HUES6 (cell line): ENCODE data around the gene DIP2C.

Experiments used
- H3K27ac ChIP-seq: 2 replicates; pipeline ENCODE4 v1.7.0; 2013; ENCODE audit warnings: low read depth, mild to moderate bottlenecking, low read length, inconsistent platforms
- H3K27me3 ChIP-seq: 2 replicates; pipeline ENCODE4 v1.6.1; 2013; ENCODE audit warnings: low read length; ENCODE audit not compliant: control insufficient read depth, insufficient read depth
- H3K36me3 ChIP-seq: 2 replicates; pipeline ENCODE4 v1.6.1; 2013; ENCODE audit warnings: low read length; ENCODE audit not compliant: control insufficient read depth, insufficient read depth
- H3K4me1 ChIP-seq: 2 replicates; pipeline ENCODE4 v1.6.1; 2013; ENCODE audit warnings: low read length; ENCODE audit not compliant: control insufficient read depth, insufficient read depth
- H3K4me3 ChIP-seq: 2 replicates; pipeline ENCODE4 v1.5.1; 2013; ENCODE audit warnings: low read depth, low read length
- H3K9ac ChIP-seq: one replicate; pipeline ENCODE4 v1.6.1; 2013; ENCODE audit warnings: mild to moderate bottlenecking, low read length
- H3K9me3 ChIP-seq: 2 replicates; pipeline ENCODE4 v1.6.1; 2013; ENCODE audit warnings: low read depth, low read length; ENCODE audit not compliant: control insufficient read depth, insufficient read depth

The DIP2C gene

DNA sequence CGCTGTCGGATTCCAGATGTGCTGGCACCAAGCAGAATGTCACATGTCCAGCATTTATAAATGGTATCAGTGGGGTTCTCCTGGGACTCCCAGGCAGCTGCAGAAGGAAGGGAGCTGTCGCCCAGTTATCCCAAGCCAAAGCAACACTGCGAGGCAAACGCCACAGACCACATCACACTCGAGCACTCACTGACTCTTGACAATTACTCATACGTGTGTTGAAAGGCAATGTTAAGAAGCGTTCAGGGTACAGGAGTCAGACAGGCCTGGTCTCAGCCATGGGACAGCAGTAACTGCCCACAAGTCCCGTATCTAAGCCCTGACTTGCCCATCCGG is 113.4 kb downstream of the DIP2C start:
- no peak overlapping the region for H3K9ac ChIP-seq
- no peaks in the 10 kb centered on the region for H3K9me3 ChIP-seq
- H3K36me3 ChIP-seq: no peaks in the 10 kb centered on the region

DNA sequence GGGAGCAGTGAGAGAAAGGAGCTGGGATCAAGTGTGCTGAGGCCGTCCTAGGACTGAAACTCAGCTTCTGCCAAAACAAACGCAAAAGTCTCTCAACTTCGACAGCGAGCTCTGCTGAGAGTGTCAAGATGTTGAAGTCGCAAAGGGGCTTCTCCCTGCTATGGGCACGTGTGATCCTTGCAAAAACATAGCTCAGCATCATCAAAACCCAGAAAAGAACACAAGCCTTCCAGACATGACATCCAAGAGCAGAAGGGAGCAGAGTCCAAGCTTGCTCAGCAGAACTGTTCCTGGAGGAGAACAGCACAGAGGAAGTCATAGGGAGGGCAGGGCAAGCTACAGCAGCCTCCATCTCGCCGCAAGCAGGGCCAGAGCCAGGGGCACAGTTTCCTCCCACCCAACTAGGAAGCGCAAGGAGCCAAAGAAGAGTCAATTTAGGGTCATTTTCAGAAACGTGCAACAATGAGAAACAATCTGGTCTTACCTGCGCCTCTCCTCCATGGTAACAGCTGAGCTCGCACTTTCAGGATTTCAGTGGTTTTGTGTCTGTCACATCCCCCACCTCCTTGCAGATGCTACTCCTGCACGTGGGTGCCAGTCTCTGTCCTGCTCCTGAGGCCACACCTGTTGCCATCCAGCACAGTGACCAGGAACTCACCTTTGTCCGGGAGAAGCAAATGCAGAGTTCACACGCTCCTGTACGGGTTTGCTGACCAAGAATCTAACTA is 113.9 kb downstream of the DIP2C start:
- no peak overlapping the region for H3K27ac ChIP-seq
- no peaks in the 10 kb centered on the region for H3K4me1 ChIP-seq
- H3K4me3 ChIP-seq: no peak overlapping the region

More for the DNA sequence above, 113.4 kb downstream of the DIP2C start:
- Histone ChIP-seq H3K4me1 (no peaks in the 10 kb centered on the region), H3K4me3 (no peak overlapping the region), H3K27me3 (no peaks in the 10 kb centered on the region), H3K27ac (no peak overlapping the region)

DNA sequence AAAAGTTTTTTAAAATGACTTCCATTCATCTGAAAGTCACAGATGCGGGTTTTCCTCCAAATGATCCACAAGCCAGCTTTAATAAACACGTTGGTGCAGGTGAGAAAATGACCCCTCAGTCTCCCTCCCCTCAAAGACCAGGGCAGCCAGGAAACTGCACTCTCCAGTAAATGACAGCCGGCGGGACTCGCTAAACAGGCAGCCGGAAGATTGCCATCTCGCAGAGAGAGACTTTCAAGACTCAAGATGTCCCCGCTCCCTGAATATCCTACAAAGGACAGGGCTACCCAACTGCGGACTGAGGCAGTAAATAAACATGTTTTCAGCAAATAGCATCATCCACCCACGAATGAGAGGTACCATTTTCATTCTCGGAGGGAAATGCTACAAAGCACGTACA is 116.8 kb downstream of the DIP2C start:
- Histone ChIP-seq H3K27me3 (no peaks in the 10 kb centered on the region), H3K9me3 (peaks cover 6% of the 10 kb centered on the region), H3K9ac (no peak overlapping the region), H3K36me3 (no peaks in the 10 kb centered on the region), H3K27ac (no peak overlapping the region), H3K4me1 (no peaks in the 10 kb centered on the region), H3K4me3 (no peak overlapping the region)

More for the DNA sequence above, 113.9 kb downstream of the DIP2C start:
- H3K36me3 ChIP-seq: no peaks in the 10 kb centered on the region
- H3K9me3 ChIP-seq: no peaks in the 10 kb centered on the region
- H3K27me3 ChIP-seq: no peaks in the 10 kb centered on the region
- H3K9ac ChIP-seq: no peak overlapping the region

DNA sequence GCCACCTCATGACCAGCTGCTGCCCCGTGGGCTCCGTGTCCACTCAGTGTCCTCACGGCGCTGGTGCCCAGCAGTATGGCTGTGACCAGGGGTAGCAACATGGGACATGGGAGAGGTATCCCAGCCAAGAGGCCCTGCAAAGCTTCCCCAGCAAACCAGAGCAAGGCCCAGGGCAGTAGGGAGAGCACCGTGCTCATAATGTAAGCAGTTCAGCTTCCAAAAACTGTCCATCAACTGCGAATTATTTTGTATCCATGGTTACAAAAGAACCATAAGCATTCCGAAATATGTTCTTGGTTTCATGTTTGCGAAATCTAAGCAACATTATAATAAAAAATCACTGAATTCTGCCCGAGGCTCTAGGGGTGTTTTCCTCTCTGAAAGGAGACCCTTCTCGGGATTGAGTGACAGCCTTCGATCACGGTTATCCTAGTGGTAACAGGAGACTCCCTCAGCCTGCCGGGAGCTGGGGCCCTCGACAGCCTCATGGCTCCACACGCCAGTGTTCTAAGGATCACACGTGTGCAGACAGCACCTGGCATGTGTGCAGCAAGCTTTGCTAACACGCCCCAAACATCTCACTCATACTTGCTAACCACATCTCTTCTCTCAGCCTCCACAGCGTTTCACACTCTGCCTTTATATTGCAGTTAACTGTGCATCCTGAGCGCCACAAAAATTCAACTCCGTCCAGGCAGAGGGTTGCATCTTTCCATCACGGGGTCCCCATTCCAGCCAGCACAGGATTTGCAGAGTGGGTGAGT is 117.6 kb downstream of the DIP2C start:
- no peaks in the 10 kb centered on the region for H3K4me1 ChIP-seq
- no peak overlapping the region for H3K4me3 ChIP-seq
- H3K27ac ChIP-seq: no peak overlapping the region
- no peaks in the 10 kb centered on the region for H3K36me3 ChIP-seq
- no peak overlapping the region for H3K9ac ChIP-seq
- H3K9me3 ChIP-seq: peaks cover 6% of the 10 kb centered on the region
- no peaks in the 10 kb centered on the region for H3K27me3 ChIP-seq

DNA sequence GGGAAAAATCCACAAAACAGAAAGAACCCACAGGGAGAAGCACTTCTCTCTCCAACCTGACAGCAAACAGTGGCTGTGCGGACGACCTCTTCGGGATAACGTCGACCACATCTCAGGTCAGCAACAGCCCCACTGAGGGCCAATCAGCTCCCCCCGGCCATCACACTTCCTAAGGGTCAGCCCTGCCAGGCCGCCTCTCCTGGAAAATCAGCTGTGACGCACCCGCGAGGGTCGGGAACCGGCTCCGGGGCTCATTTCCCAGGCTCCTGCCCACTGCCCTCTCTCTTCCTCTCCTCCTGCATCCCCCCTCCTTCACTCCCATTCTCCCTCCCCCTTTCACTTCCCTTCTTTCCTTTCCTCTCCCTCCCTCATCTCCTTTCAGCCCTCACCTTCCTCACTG is 118.3 kb downstream of the DIP2C start:
- Histone ChIP-seq H3K27me3 (no peaks in the 10 kb centered on the region), H3K4me1 (no peaks in the 10 kb centered on the region), H3K4me3 (no peak overlapping the region), H3K9ac (no peak overlapping the region), H3K27ac (no peak overlapping the region), H3K9me3 (peaks cover 6% of the 10 kb centered on the region), H3K36me3 (no peaks in the 10 kb centered on the region)

DNA sequence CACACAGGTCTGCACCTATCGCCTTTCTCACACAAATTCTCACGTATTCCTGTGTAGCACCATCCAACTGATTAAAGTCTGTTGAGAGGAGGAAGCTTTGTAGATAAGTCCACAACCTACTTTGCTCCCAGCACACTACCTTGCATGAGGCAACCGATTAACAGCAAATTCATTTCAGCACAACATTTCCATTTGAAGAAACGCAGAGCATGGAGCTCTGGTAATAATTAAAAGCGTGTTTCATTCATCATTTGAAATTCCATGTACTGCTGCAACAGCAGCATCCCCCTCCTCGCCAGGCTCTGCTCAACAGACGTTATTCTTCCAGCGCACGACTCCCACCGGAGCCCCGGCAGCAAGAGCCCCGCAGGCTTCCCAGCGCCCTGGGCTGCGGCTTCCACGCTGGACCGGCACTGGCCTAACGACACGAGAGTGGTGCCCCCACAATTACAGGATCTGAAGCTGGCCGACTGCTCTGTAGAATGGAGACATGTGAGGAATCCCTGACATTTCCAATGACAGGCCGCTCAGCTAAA is 118.8 kb downstream of the DIP2C start:
- Histone ChIP-seq H3K9ac (no peak overlapping the region), H3K27ac (no peak overlapping the region), H3K36me3 (no peaks in the 10 kb centered on the region), H3K4me3 (no peak overlapping the region), H3K27me3 (no peaks in the 10 kb centered on the region), H3K4me1 (no peaks in the 10 kb centered on the region), H3K9me3 (peaks cover 6% of the 10 kb centered on the region)

DNA sequence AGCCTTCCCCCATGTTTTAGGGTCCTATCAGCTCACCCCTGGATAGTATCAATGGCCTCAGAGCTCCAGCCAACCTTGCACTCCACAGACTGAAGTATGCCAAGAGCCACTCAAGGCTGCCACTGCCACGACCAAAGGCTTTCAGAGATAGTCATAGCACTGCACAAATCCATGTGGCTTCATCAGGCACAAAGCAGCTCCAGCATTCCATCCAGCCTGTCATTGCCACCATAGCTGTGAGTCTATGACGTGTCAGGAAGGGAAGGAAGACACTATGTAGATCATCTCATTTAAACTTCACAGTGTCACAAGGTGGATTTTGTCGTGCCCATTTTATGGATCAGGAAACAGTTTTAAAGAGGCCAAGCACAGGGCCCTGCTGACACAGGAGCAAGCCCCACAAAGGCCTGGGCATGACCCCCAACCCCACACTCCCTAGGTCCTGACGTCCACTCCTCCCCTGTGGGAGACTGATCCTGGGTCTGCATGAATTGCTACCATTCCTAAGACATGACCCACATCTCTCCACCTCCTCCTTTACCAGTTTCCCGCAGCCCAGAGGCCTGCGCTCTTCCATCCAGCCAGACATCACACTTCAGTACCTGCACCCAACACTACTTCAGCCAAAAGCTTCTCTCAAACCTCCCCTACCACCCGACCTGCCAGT is 119.4 kb downstream of the DIP2C start:
- Histone ChIP-seq H3K9me3 (peaks cover 6% of the 10 kb centered on the region), H3K4me1 (no peaks in the 10 kb centered on the region), H3K36me3 (no peaks in the 10 kb centered on the region), H3K4me3 (no peak overlapping the region), H3K27ac (no peak overlapping the region), H3K9ac (no peak overlapping the region), H3K27me3 (no peaks in the 10 kb centered on the region)

DNA sequence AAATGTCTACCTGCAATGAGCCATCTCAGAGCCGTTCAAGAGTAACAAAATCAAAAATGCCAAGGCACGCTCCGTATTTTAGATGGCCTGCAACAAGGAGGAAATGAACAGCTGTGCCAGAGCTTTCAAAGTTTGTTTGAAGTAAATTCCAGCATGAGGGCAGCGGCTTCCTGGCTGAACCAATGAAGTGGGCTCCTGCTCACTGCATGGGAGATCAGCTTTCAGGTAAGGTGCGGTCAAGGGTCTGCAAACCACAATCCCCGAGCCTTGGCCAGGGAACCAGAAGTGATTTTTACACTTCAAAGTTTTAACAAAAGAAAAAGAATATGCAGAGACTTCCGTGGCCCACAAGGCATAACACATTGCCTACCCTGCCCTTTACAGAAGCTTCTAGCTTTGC is 120.6 kb downstream of the DIP2C start:
- Histone ChIP-seq H3K27ac (no peak overlapping the region), H3K9me3 (peaks cover 17% of the 10 kb centered on the region), H3K4me3 (no peak overlapping the region), H3K9ac (no peak overlapping the region), H3K27me3 (no peaks in the 10 kb centered on the region), H3K4me1 (no peaks in the 10 kb centered on the region), H3K36me3 (no peaks in the 10 kb centered on the region)

DNA sequence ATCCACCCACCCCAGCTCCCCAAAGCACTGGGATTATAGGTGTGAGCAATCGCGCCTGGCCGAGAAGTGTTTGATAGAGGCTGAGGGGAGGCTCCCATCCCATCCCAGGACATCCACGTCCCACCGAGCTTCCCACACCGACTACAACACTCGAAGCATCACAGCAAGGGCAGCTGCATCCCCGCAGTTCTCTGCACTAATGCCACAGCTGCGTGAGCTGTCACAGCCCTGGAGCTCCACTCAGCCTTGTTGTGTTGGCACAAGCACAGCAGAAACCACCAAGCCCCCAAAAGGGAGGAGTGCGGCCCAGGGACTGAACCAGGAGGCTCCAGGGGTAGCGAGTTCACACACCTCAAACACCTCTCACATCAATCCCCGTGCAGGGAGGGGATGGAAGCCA is 121.6 kb downstream of the DIP2C start:
- H3K4me3 ChIP-seq: no peak overlapping the region
- H3K9ac ChIP-seq: no peak overlapping the region
- H3K36me3 ChIP-seq: no peaks in the 10 kb centered on the region
- H3K27me3 ChIP-seq: no peaks in the 10 kb centered on the region
- no peak overlapping the region for H3K27ac ChIP-seq
- H3K4me1 ChIP-seq: no peaks in the 10 kb centered on the region
- peaks cover 17% of the 10 kb centered on the region for H3K9me3 ChIP-seq

DNA sequence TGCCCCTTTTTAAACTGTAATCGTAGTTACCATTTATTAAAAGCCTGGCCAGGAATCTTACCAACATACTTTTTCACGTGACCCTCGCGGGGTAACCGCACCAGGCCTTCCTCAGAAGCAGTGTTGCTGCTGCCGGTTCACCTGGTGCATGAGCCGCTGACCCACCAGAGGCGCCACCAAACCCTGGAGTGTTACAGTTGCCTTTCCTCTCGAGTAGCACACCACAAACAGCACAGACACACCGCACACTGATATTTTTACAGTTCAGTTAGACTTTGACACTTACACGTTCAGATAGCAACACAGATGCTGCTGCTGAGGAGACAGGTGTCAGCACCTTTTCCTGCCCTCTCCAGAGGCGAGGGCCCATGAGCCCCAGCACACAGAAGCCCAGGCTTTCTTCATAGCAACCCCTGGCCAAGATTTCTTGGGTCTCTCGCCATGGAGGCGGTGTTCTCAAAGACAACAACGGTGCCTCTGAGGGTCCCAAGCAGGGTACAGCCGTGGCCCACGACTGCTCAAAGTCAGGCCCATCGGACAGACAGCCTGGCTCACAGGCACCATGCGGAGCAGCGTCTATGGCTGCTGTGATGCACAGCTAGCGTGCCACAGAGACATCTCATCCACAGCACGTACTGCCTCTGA is 123.1 kb downstream of the DIP2C start:
- no peaks in the 10 kb centered on the region for H3K4me1 ChIP-seq
- H3K27ac ChIP-seq: no peak overlapping the region
- no peak overlapping the region for H3K4me3 ChIP-seq
- no peak overlapping the region for H3K9ac ChIP-seq
- H3K27me3 ChIP-seq: no peaks in the 10 kb centered on the region
- H3K36me3 ChIP-seq: no peaks in the 10 kb centered on the region
- H3K9me3 ChIP-seq: peaks cover 17% of the 10 kb centered on the region
